Measurements from ENCODE around the gene IFT80. TPM values are rescaled to one million over a fixed set of nuclear protein-coding genes. Genes with fewer than 3 reads are reported as not detected.

The IFT80 gene
- total RNA-seq (2021) (26.9 to 29.5 TPM (median 28.0 TPM) in 3 replicates), Bru-seq, nascent RNA (percentile 92 among the genes with signal in this experiment)
- long read RNA-seq, experiment 1, full-length matches to known transcripts, result 31 of 80 reads
- long read RNA-seq, experiment 1, partial matches to known transcripts, result 17 of 80 reads
- long read RNA-seq, experiment 1, other reads (novel, unspliced or antisense), result 32 of 80 reads
- long read RNA-seq, experiment 2, full-length matches to known transcripts, result 6 of 19 reads
- long read RNA-seq, experiment 2, partial matches to known transcripts, result 4 of 19 reads
- long read RNA-seq, experiment 2, other reads (novel, unspliced or antisense), result 9 of 19 reads
- long read RNA-seq, experiment 3, full-length matches to known transcripts, result 4 of 23 reads
- long read RNA-seq, experiment 3, partial matches to known transcripts, result 1 of 23 reads
- long read RNA-seq, experiment 3, other reads (novel, unspliced or antisense), result 18 of 23 reads

DNA sequence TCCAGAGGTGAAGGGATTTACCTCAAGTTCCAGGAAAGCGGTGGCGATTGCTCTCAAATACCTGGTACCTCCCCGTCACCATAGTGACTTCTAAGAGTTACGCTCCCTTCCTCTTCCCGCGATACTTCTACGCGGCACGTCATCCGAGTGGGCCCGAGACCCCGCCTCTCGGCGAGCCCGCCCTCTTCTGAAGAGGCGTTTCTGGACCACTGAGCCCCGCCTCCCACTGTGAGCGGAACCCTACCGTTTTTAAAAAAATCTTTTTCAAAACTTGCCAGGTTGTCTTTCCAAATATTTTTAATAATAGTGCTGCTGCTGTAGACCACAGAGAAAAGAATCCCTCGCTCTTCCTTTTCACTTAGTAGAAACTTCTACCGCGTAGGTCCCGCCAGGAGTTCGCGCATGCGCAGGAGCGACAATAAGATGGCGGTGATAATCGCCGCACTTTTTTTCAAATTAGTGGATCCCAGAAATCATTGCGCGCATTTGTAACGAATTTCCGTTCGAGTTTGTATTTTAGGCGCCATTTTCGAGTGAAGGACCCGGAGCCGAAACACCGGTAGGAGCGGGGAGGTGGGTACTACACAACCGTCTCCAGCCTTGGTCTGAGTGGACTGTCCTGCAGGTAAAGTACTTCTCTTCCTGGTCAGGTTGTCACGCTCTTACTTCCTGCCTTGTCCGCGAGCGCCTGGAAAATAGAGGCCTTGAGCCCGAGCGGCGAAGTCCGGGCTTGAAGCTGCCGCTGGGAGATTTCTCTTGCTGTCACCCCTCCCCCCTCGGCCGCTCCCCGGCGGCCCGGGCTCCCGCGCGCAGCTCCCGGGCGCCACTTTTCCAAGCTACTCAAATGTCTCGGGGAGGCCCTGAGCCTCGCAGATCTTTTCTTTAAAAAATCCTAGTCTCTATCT lies at the start of gene IFT80, which contains the start of gene SMC4:
Gene IFT80 (minus strand): TSS at position 101 of the 905 bp plus-strand sequence. CDS start 14,625 bp downstream, outside the sequence.
Gene SMC4 (plus strand): TSS at position 526 of the 905 bp plus-strand sequence. CDS start 1,177 bp downstream, outside the sequence.
- DNase-seq (ENCODE audit: low spot score) (peak; percentile 96), ATAC-seq (peak; percentile 96)
- TF ChIP-seq, protein P1, sequence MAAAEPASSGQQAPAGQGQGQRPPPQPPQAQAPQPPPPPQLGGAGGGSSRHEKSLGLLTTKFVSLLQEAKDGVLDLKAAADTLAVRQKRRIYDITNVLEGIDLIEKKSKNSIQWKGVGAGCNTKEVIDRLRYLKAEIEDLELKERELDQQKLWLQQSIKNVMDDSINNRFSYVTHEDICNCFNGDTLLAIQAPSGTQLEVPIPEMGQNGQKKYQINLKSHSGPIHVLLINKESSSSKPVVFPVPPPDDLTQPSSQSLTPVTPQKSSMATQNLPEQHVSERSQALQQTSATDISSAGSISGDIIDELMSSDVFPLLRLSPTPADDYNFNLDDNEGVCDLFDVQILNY (CRISPR knock-in tag; IDR thresholded peaks at IDR 0.05), result peak; percentile 69; the same call in 1 of the 2 replicates
- TF ChIP-seq, protein P2, sequence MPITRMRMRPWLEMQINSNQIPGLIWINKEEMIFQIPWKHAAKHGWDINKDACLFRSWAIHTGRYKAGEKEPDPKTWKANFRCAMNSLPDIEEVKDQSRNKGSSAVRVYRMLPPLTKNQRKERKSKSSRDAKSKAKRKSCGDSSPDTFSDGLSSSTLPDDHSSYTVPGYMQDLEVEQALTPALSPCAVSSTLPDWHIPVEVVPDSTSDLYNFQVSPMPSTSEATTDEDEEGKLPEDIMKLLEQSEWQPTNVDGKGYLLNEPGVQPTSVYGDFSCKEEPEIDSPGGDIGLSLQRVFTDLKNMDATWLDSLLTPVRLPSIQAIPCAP (CRISPR knock-in tag; IDR thresholded peaks at IDR 0.05), result no peak
- TF ChIP-seq NR3C1 (CRISPR knock-in tag; conservative IDR thresholded peaks at IDR 0.05; ENCODE audit: low read depth), result no peak
- TF ChIP-seq, protein P3, sequence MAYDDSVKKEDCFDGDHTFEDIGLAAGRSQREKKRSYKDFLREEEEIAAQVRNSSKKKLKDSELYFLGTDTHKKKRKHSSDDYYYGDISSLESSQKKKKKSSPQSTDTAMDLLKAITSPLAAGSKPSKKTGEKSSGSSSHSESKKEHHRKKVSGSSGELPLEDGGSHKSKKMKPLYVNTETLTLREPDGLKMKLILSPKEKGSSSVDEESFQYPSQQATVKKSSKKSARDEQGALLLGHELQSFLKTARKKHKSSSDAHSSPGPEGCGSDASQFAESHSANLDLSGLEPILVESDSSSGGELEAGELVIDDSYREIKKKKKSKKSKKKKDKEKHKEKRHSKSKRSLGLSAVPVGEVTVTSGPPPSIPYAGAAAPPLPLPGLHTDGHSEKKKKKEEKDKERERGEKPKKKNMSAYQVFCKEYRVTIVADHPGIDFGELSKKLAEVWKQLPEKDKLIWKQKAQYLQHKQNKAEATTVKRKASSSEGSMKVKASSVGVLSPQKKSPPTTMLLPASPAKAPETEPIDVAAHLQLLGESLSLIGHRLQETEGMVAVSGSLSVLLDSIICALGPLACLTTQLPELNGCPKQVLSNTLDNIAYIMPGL (CRISPR knock-in tag; IDR thresholded peaks at IDR 0.05), result peak; percentile 26; the same call in 1 of the 2 replicates
- TF ChIP-seq, protein P4, sequence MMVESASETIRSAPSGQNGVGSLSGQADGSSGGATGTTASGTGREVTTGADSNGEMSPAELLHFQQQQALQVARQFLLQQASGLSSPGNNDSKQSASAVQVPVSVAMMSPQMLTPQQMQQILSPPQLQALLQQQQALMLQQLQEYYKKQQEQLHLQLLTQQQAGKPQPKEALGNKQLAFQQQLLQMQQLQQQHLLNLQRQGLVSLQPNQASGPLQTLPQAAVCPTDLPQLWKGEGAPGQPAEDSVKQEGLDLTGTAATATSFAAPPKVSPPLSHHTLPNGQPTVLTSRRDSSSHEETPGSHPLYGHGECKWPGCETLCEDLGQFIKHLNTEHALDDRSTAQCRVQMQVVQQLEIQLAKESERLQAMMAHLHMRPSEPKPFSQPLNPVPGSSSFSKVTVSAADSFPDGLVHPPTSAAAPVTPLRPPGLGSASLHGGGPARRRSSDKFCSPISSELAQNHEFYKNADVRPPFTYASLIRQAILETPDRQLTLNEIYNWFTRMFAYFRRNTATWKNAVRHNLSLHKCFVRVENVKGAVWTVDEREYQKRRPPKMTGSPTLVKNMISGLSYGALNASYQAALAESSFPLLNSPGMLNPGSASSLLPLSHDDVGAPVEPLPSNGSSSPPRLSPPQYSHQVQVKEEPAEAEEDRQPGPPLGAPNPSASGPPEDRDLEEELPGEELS (CRISPR knock-in tag; IDR thresholded peaks at IDR 0.05), result 0 out of 2 replicates have a peak, but pooled peaks have one; percentile 24
- peak; percentile 50; the same call in 1 of the 2 replicates for TF ChIP-seq GABPB1 (CRISPR knock-in tag; IDR thresholded peaks at IDR 0.05)
- TF ChIP-seq, protein P5, sequence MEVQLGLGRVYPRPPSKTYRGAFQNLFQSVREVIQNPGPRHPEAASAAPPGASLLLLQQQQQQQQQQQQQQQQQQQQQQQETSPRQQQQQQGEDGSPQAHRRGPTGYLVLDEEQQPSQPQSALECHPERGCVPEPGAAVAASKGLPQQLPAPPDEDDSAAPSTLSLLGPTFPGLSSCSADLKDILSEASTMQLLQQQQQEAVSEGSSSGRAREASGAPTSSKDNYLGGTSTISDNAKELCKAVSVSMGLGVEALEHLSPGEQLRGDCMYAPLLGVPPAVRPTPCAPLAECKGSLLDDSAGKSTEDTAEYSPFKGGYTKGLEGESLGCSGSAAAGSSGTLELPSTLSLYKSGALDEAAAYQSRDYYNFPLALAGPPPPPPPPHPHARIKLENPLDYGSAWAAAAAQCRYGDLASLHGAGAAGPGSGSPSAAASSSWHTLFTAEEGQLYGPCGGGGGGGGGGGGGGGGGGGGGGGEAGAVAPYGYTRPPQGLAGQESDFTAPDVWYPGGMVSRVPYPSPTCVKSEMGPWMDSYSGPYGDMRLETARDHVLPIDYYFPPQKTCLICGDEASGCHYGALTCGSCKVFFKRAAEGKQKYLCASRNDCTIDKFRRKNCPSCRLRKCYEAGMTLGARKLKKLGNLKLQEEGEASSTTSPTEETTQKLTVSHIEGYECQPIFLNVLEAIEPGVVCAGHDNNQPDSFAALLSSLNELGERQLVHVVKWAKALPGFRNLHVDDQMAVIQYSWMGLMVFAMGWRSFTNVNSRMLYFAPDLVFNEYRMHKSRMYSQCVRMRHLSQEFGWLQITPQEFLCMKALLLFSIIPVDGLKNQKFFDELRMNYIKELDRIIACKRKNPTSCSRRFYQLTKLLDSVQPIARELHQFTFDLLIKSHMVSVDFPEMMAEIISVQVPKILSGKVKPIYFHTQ (CRISPR knock-in tag; IDR thresholded peaks at IDR 0.05), result no peak
- TF ChIP-seq, protein P6, sequence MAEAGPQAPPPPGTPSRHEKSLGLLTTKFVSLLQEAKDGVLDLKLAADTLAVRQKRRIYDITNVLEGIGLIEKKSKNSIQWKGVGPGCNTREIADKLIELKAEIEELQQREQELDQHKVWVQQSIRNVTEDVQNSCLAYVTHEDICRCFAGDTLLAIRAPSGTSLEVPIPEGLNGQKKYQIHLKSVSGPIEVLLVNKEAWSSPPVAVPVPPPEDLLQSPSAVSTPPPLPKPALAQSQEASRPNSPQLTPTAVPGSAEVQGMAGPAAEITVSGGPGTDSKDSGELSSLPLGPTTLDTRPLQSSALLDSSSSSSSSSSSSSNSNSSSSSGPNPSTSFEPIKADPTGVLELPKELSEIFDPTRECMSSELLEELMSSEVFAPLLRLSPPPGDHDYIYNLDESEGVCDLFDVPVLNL (CRISPR knock-in tag; IDR thresholded peaks at IDR 0.05; ENCODE audit: borderline replicate concordance, low read depth), result peak; percentile 43; the same call in 1 of the 2 replicates
- no peak for TF ChIP-seq ETV6 (CRISPR knock-in tag; IDR thresholded peaks at IDR 0.05)
- TF ChIP-seq SP1 (CRISPR knock-in tag; conservative IDR thresholded peaks at IDR 0.05), result peak; percentile 74
- TF ChIP-seq MYBL2 (CRISPR knock-in tag; IDR thresholded peaks at IDR 0.05), result peak; percentile 98
- 0 out of 2 replicates have a peak, but pooled peaks have one; percentile 26 for TF ChIP-seq FOXK1 (CRISPR knock-in tag; IDR thresholded peaks at IDR 0.05)
- TF ChIP-seq, protein P7, sequence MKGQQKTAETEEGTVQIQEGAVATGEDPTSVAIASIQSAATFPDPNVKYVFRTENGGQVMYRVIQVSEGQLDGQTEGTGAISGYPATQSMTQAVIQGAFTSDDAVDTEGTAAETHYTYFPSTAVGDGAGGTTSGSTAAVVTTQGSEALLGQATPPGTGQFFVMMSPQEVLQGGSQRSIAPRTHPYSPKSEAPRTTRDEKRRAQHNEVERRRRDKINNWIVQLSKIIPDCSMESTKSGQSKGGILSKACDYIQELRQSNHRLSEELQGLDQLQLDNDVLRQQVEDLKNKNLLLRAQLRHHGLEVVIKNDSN (CRISPR knock-in tag; IDR thresholded peaks at IDR 0.05), result 0 out of 2 replicates have a peak, but pooled peaks have one; percentile 12
- no peak for TF ChIP-seq RELA (CRISPR knock-in tag; IDR thresholded peaks at IDR 0.05; ENCODE audit: borderline replicate concordance)
- TF ChIP-seq PRRX2 (CRISPR knock-in tag; IDR thresholded peaks at IDR 0.05), result no peak
- ChIA-PET CTCF (interaction anchor here (1.1 kb wide), 1 partner anchor 367 kb away, joined by 3 read pairs; no protein-coding TSS in a partner anchor), POLR2A (interaction anchor here (1.0 to 2.3 kb wide), 2 partner anchors 50 to 659 kb away, joined by 3 to 25 read pairs; partner anchors contain the start of gene TRIM59)
- Mint-ChIP-seq H3K9me3 (no peaks in the 10 kb centered on the region), H3K4me3 (peak within 1 kb of the TSS; percentile 99), H3K27me3 (ENCODE audit: low read depth) (peaks cover 8% of the 10 kb centered on the region; the same call in 1 of the 2 replicates), H3K36me3 (peaks cover 12% of the 10 kb centered on the region), H3K27ac (peak within 1 kb of the TSS; percentile 99), H3K4me1 (peaks cover 36% of the 10 kb centered on the region)

All from WTC11 (cell line).